IMR-90 (cell line): ENCODE measurements around the gene KCTD11. TPM values are rescaled to one million over a fixed set of nuclear protein-coding genes. Genes with fewer than 3 reads are reported as not detected.

Experiments used
- ATAC-seq: fragments of 200-7000 bp; cut with Tn5 transposase; 2 replicates; pipeline ENCODE4 v1.9.1; 2020; ENCODE audit warnings: low read depth, mild to moderate bottlenecking, moderate library complexity
- BruUV-seq: library from RNA; stranded (reverse); fragments of 400-500 nt; replicated peaks from 2 replicates; lab custom pipeline; 2021; lab: Mats Ljungman, UMichigan
- CTCF ChIA-PET: fragments of 300-600 bp; formaldehyde crosslinking; extraction: SDS; loops from one replicate; lab custom pipeline; 2021; ENCODE audit warnings: antibody characterized with exemption; lab: Yijun Ruan, JAX
- POLR2A ChIA-PET: fragments of 300-600 bp; sonication (Branson Sonifier 250); formaldehyde crosslinking; loops from one replicate; lab custom pipeline; 2022; ENCODE audit warnings: antibody characterized with exemption; ENCODE audit not compliant: unreplicated experiment; lab: Charles Lee
- DNase-seq: peaks from one replicate; pipeline ENCODE4 v3.0.0; 2013
- H2AFZ ChIP-seq: replicated peaks from 2 replicates; pipeline ENCODE3; 2013; ENCODE audit warnings: low read length, mild to moderate bottlenecking; ENCODE audit not compliant: poor library complexity
- H2AK5ac ChIP-seq: 2 replicates; pipeline ENCODE4 v1.6.1; 2013; ENCODE audit warnings: low read depth, low read length, inconsistent platforms
- H2AK9ac ChIP-seq: replicated peaks from 2 replicates; pipeline ENCODE3; 2013; ENCODE audit warnings: mild to moderate bottlenecking, low read depth, low read length, moderate library complexity; ENCODE audit not compliant: poor library complexity
- H2BK120ac ChIP-seq: 2 replicates; pipeline ENCODE4 v1.6.1; 2013; ENCODE audit warnings: low read depth, low read length, inconsistent platforms
- H2BK15ac ChIP-seq: 3 replicates; pipeline ENCODE4 v1.6.1; 2013; ENCODE audit warnings: low read depth, low read length, inconsistent platforms
- H2BK20ac ChIP-seq: 2 replicates; pipeline ENCODE4 v1.6.1; 2013; ENCODE audit warnings: low read depth, mild to moderate bottlenecking, inconsistent platforms, low read length, moderate library complexity
- H2BK5ac ChIP-seq: 2 replicates; pipeline ENCODE4 v1.6.1; 2013; ENCODE audit warnings: mild to moderate bottlenecking, low read depth, low read length, inconsistent platforms; ENCODE audit not compliant: poor library complexity, severe bottlenecking
- H3K14ac ChIP-seq: replicated peaks from 2 replicates; pipeline ENCODE4 v1.6.1; 2013; ENCODE audit warnings: low read depth, low read length, inconsistent platforms
- H3K18ac ChIP-seq: 2 replicates; pipeline ENCODE4 v1.6.1; 2013; ENCODE audit warnings: low read depth, low read length, control low read depth
- H3K23ac ChIP-seq: 2 replicates; pipeline ENCODE4 v1.6.1; 2013; ENCODE audit warnings: low read depth, low read length, inconsistent platforms
- H3K27ac ChIP-seq: 2 replicates; pipeline ENCODE4 v1.5.1; 2013; ENCODE audit warnings: mild to moderate bottlenecking, control low read depth, low read length; ENCODE audit not compliant: insufficient read depth
- H3K27me3 ChIP-seq: 2 replicates; pipeline ENCODE4 v1.6.1; 2013; ENCODE audit warnings: low read length; ENCODE audit not compliant: control insufficient read depth, insufficient read depth
- H3K36me3 ChIP-seq: 2 replicates; pipeline ENCODE4 v1.6.1; 2013; ENCODE audit warnings: low read length, mixed read lengths; ENCODE audit not compliant: control insufficient read depth, insufficient read depth
- H3K4ac ChIP-seq: 2 replicates; pipeline ENCODE4 v1.6.1; 2013; ENCODE audit warnings: low read depth, low read length, inconsistent platforms
- H3K4me1 ChIP-seq: 2 replicates; pipeline ENCODE4 v1.6.1; 2013; ENCODE audit warnings: low read length, mixed read lengths; ENCODE audit not compliant: control insufficient read depth, insufficient read depth
- H3K4me2 ChIP-seq: 2 replicates; pipeline ENCODE4 v1.6.1; 2013; ENCODE audit warnings: low read depth, mild to moderate bottlenecking, control low read depth, low read length, moderate library complexity
- H3K4me3 ChIP-seq: 2 replicates; pipeline ENCODE4 v1.5.1; 2013; ENCODE audit warnings: low read depth, mild to moderate bottlenecking, control low read depth, low read length, moderate library complexity; ENCODE audit not compliant: insufficient read depth
- H3K56ac ChIP-seq: 2 replicates; pipeline ENCODE4 v1.6.1; 2013; ENCODE audit warnings: low read length, inconsistent platforms; ENCODE audit not compliant: insufficient read depth; ENCODE audit errors: extremely low read depth
- H3K79me1 ChIP-seq, 2 experiments: 2 replicates each; pipeline ENCODE4 v1.6.1; 2013; ENCODE audit warnings: low read length in 2 of 2, inconsistent platforms in 1 of 2, low read depth in 1 of 2
- H3K9ac ChIP-seq: 2 replicates; pipeline ENCODE4 v1.6.1; 2013; ENCODE audit warnings: low read depth, low read length, control low read depth
- H3K9me1 ChIP-seq: 2 replicates; pipeline ENCODE4 v1.6.1; 2013; ENCODE audit warnings: low read length, inconsistent platforms; ENCODE audit not compliant: insufficient read depth
- H3K9me3 ChIP-seq: 2 replicates; pipeline ENCODE4 v1.6.1; 2013; ENCODE audit warnings: low read length; ENCODE audit not compliant: control insufficient read depth, insufficient read depth
- H4K20me1 ChIP-seq: 2 replicates; pipeline ENCODE4 v1.6.1; 2013; ENCODE audit warnings: low read length, inconsistent platforms; ENCODE audit not compliant: insufficient read depth
- H4K5ac ChIP-seq: 2 replicates; pipeline ENCODE4 v1.6.1; 2013; ENCODE audit warnings: mild to moderate bottlenecking, low read depth, low read length, control low read depth
- H4K8ac ChIP-seq, 2 experiments: 2 replicates each; pipeline ENCODE4 v1.6.1; 2013; ENCODE audit warnings: low read depth in 2 of 2, low read length in 2 of 2, control low read depth in 1 of 2, inconsistent platforms in 1 of 2
- H4K91ac ChIP-seq: 2 replicates; pipeline ENCODE4 v1.6.1; 2013; ENCODE audit warnings: low read depth, low read length, inconsistent platforms; ENCODE audit not compliant: insufficient read depth
- BHLHE40 ChIP-seq: fragments of 150-350 bp; IDR thresholded peaks from 2 replicates; pipeline ENCODE4 v1.6.1; 2016; ENCODE audit warnings: mild to moderate bottlenecking, low read depth, low read length
- CEBPB ChIP-seq: IDR thresholded peaks from 2 replicates; pipeline ENCODE4 v1.6.1; 2012; ENCODE audit warnings: low read depth, low read length, improper control_type of control experiment
- CHD1 ChIP-seq: IDR thresholded peaks from 2 replicates; pipeline ENCODE4 v1.6.1; 2012; ENCODE audit warnings: low read depth, low read length, improper control_type of control experiment
- FOS ChIP-seq: fragments of 150-350 bp; IDR thresholded peaks from 2 replicates; pipeline ENCODE4 v1.6.1; 2016; ENCODE audit warnings: low read depth, low read length
- MXI1 ChIP-seq: IDR thresholded peaks from 2 replicates; pipeline ENCODE4 v1.6.1; 2012; ENCODE audit warnings: low read depth, mild to moderate bottlenecking, low read length, moderate library complexity, borderline replicate concordance
- POLR2A ChIP-seq: IDR thresholded peaks from 2 replicates; pipeline ENCODE4 v1.6.1; 2012; ENCODE audit warnings: mild to moderate bottlenecking, low read depth, low read length
- RAD21 ChIP-seq: IDR thresholded peaks from 2 replicates; pipeline ENCODE4 v1.6.1; 2012; ENCODE audit warnings: low read length, improper control_type of control experiment
- RFX5 ChIP-seq: IDR thresholded peaks from 2 replicates; pipeline ENCODE4 v1.8.0; 2012; ENCODE audit warnings: low read depth, mild to moderate bottlenecking, low read length, moderate library complexity
- SMC3 ChIP-seq: fragments of 150-350 bp; IDR thresholded peaks from 2 replicates; pipeline ENCODE4 v1.6.1; 2016; ENCODE audit warnings: low read depth, mild to moderate bottlenecking, antibody characterized with exemption, low read length, moderate library complexity
- WGBS, 2 experiments: methylation state at CpG; one replicate each; pipeline versions ENCODE4 v1.1.5 to v1.1.7; 2013; ENCODE audit warnings: missing lambda C conversion rate in 2 of 2; ENCODE audit not compliant: insufficient read length in 1 of 2; ENCODE audit errors: extremely low coverage in 2 of 2; 5-methylcytosine and 5-hydroxymethylcytosine counted together
- dilution Hi-C: fragments of 300-500 bp; cut with HindIII; formaldehyde crosslinking; loops from one replicate; pipeline ENCODE4 v1.14.3; 2018; ENCODE audit warnings: low sequenced_read_pairs; ENCODE audit not compliant: unreplicated experiment
- in situ Hi-C: fragments of 300-500 bp; cut with MboI; formaldehyde crosslinking; loops from 3 replicates; pipeline ENCODE4 v1.14.3; 2019; ENCODE audit warnings: low sequenced_read_pairs, inconsistent platforms, mixed read lengths
- intact Hi-C: fragments of 100-400 bp; cut with micrococcal nuclease; formaldehyde crosslinking; loops from 2 replicates; pipeline ENCODE4 v1.10.0; 2022
- polyA plus RNA-seq, 3 experiments: library from polyadenylated mRNA; depleted of rRNA; stranded (reverse); fragments of >200 nt; gene quantifications; 2 replicates each; pipeline ENCODE4 v1.2.3, GENCODE V29; 2012; ENCODE audit warnings: low replicate concordance in 1 of 3
- total RNA-seq: library from RNA; depleted of rRNA; stranded (reverse); fragments of >200 nt; gene quantifications from 2 replicates; pipeline ENCODE4 v1.2.3, GENCODE V29; 2012
- TF ChIP-seq, protein P1 (sequence below): fragments of 150-350 bp; IDR thresholded peaks from 2 replicates; pipeline ENCODE4 v1.6.1; 2017; ENCODE audit warnings: mild to moderate bottlenecking, antibody characterized with exemption, low read length, low read depth
- TF ChIP-seq, protein P2 (sequence below): fragments of 150-350 bp; IDR thresholded peaks from 2 replicates; pipeline ENCODE4 v1.6.1; 2016; ENCODE audit warnings: low read depth, mild to moderate bottlenecking, low read length, moderate library complexity, borderline replicate concordance
- TF ChIP-seq, protein P3 (sequence below): conservative IDR thresholded peaks from 2 replicates; pipeline ENCODE4 v1.5.1; 2012; ENCODE audit warnings: mild to moderate bottlenecking, low read depth, low read length, improper control_type of control experiment

Gene KCTD11
- total and polyA plus RNA-seq, 2 of the 4 experiments (the other 2 are of a cell fraction): 10.8 to 16.4 TPM

DNA sequence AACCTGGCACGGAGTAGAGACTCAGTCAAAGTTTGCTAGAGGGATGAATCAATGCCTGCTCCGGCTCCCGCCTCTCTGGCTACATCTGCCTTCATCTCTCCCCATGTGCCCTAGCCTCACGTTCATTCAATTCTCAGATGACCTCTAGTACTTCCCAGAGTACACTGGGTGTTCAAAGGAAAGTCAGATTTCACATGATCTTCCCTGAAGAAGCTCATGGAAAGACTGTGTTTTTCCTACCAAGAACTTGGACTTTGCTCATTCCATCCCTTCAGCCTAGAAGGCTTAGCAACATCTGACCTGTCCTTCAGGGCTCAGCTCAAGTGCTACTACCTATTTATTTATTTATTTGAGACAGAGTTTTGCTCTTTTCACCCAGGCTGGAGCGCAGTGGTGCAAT is 17.9 kb downstream of the KCTD11 start:
- TF ChIP-seq, protein P1, sequence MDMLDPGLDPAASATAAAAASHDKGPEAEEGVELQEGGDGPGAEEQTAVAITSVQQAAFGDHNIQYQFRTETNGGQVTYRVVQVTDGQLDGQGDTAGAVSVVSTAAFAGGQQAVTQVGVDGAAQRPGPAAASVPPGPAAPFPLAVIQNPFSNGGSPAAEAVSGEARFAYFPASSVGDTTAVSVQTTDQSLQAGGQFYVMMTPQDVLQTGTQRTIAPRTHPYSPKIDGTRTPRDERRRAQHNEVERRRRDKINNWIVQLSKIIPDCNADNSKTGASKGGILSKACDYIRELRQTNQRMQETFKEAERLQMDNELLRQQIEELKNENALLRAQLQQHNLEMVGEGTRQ: no peak
- TF ChIP-seq, protein P2, sequence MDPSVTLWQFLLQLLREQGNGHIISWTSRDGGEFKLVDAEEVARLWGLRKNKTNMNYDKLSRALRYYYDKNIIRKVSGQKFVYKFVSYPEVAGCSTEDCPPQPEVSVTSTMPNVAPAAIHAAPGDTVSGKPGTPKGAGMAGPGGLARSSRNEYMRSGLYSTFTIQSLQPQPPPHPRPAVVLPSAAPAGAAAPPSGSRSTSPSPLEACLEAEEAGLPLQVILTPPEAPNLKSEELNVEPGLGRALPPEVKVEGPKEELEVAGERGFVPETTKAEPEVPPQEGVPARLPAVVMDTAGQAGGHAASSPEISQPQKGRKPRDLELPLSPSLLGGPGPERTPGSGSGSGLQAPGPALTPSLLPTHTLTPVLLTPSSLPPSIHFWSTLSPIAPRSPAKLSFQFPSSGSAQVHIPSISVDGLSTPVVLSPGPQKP: no peak
- TF ChIP-seq CEBPB: no peak
- TF ChIP-seq MXI1: no peak
- no peak for TF ChIP-seq SMC3
- no peak for TF ChIP-seq CHD1
- no peak for TF ChIP-seq POLR2A
- TF ChIP-seq, protein P3, sequence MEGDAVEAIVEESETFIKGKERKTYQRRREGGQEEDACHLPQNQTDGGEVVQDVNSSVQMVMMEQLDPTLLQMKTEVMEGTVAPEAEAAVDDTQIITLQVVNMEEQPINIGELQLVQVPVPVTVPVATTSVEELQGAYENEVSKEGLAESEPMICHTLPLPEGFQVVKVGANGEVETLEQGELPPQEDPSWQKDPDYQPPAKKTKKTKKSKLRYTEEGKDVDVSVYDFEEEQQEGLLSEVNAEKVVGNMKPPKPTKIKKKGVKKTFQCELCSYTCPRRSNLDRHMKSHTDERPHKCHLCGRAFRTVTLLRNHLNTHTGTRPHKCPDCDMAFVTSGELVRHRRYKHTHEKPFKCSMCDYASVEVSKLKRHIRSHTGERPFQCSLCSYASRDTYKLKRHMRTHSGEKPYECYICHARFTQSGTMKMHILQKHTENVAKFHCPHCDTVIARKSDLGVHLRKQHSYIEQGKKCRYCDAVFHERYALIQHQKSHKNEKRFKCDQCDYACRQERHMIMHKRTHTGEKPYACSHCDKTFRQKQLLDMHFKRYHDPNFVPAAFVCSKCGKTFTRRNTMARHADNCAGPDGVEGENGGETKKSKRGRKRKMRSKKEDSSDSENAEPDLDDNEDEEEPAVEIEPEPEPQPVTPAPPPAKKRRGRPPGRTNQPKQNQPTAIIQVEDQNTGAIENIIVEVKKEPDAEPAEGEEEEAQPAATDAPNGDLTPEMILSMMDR: no peak
- TF ChIP-seq FOS: no peak
- TF ChIP-seq BHLHE40: no peak
- TF ChIP-seq RFX5: no peak
- TF ChIP-seq RAD21: no peak
- ATAC-seq: no peak

More for the DNA sequence above, 17.9 kb downstream of the KCTD11 start:
- CTCF ChIA-PET: no interaction called here
- Histone ChIP-seq H2BK20ac (no peak overlapping the region), H4K8ac (no peak overlapping the region), H2AFZ (no peak overlapping the region), H4K20me1 (no peaks in the 10 kb centered on the region), H3K4ac (no peak overlapping the region), H3K9ac (no peak overlapping the region), H3K27ac (no peak overlapping the region), H3K56ac (no peak overlapping the region), H3K27me3 (peaks cover 26% of the 10 kb centered on the region), H3K4me2 (no peak overlapping the region), H2AK9ac (no peak overlapping the region), H4K91ac (no peak overlapping the region), H3K79me1 (no peaks in the 10 kb centered on the region), H3K4me1 (no peaks in the 10 kb centered on the region), H3K9me1 (no peaks in the 10 kb centered on the region), H3K9me3 (peaks cover 2% of the 10 kb centered on the region; the same call in 1 of the 2 replicates), H3K36me3 (no peaks in the 10 kb centered on the region), H3K14ac (no peak overlapping the region), H2AK5ac (no peak overlapping the region), H2BK15ac (no peak overlapping the region), H3K23ac (no peak overlapping the region), H4K5ac (no peak overlapping the region), H3K4me3 (no peak overlapping the region), H2BK5ac (no peak overlapping the region), H3K18ac (no peak overlapping the region), H2BK120ac (no peak overlapping the region)
- BruUV-seq: no TSS peak
- POLR2A ChIA-PET: no interaction called here
- DNase-seq: no peak
- intact Hi-C loops: no loop called here
- 17% methylated on average over 1 of the region's 5 CpGs; no CpG with 5 or more reads in 1 of the 2 experiments for WGBS, 2 experiments
- dilution Hi-C loops: no loop called here
- in situ Hi-C loops: no loop called here
